Transverse colon (tissue), 3 donors: Measurements from ENCODE around the gene LRIG1.

Source experiments
- CTCF ChIP-seq, 5 experiments: fragments of 200-600 bp in 3 of 5; fragments of 450-650 bp in 2 of 5; sonication (generic) in 3 of 5; IDR thresholded peaks; 1 replicate in 2 of 5; 2 replicates in 3 of 5; pipeline ENCODE4 v1.5.1; 2016 to 2017; ENCODE audit warnings: antibody characterized with exemption in 5 of 5, inconsistent platforms in 3 of 5, mild to moderate bottlenecking in 2 of 5, moderate library complexity in 1 of 5
- EP300 ChIP-seq: sonication (generic); formaldehyde crosslinking; IDR thresholded peaks from one replicate; pipeline ENCODE4 v1.6.1; 2017; ENCODE audit warnings: antibody characterized with exemption, low read depth
- POLR2A ChIP-seq: fragments of 450-650 bp; IDR thresholded peaks from one replicate; pipeline ENCODE4 v1.6.1; 2016; ENCODE audit warnings: antibody characterized with exemption, mild to moderate bottlenecking, moderate library complexity

- no peak for TF ChIP-seq POLR2A
- no peak for TF ChIP-seq CTCF (IDR thresholded peaks at IDR 0.05)
- no peak for TF ChIP-seq EP300
Observed at GRCh38 chr3:66404197-66404596, 96.6 kb downstream of the LRIG1 start.
